GM12878 (cell line): ENCODE results near the gene PRKRIP1. TPM values are rescaled to one million over a fixed set of nuclear protein-coding genes. Genes with fewer than 3 reads are reported as not detected.
A peak's percentile ranks its signal among the peaks of the same experiment; 100 is the strongest.

ENCODE experiments used
- BHLHE40 ChIP-seq, 2 experiments: fragments of 450-650 bp in 1 of 2; IDR thresholded peaks; 2 replicates each; pipeline ENCODE4 v1.6.1; 2011 to 2017; ENCODE audit warnings: low read depth in 2 of 2, borderline replicate concordance in 1 of 2, improper control_type of control experiment in 1 of 2, low read length in 1 of 2, mild to moderate bottlenecking in 1 of 2
- DPF2 ChIP-seq: fragments of 450-650 bp; IDR thresholded peaks from 2 replicates; pipeline ENCODE4 v1.6.1; 2017; ENCODE audit warnings: mild to moderate bottlenecking
- EGR1 ChIP-seq, 2 experiments: IDR thresholded peaks; 1 replicate in 1 of 2; 2 replicates in 1 of 2; pipeline ENCODE4 v1.6.1; 2011 to 2012; ENCODE audit warnings: low read depth in 2 of 2, low read length in 2 of 2, borderline replicate concordance in 1 of 2, mild to moderate bottlenecking in 1 of 2, moderate library complexity in 1 of 2
- HDAC2 ChIP-seq: fragments of 200-600 bp; sonication (generic); IDR thresholded peaks from 2 replicates; pipeline ENCODE4 v1.6.1; 2017
- HDAC6 ChIP-seq: fragments of 200-600 bp; sonication (generic); IDR thresholded peaks from one replicate; pipeline ENCODE4 v1.8.0; 2017; ENCODE audit warnings: antibody characterized with exemption; ENCODE audit not compliant: unreplicated experiment
- HDGF ChIP-seq: fragments of 450-650 bp; IDR thresholded peaks from 2 replicates; pipeline ENCODE4 v1.6.1; 2016; ENCODE audit warnings: antibody characterized with exemption
- IRF4 ChIP-seq: IDR thresholded peaks from 2 replicates; pipeline ENCODE4 v1.6.1; 2011; ENCODE audit warnings: low read depth, low read length
- JUNB ChIP-seq: IDR thresholded peaks from 2 replicates; pipeline ENCODE4 v1.6.1; 2016; ENCODE audit warnings: antibody characterized with exemption, mild to moderate bottlenecking
- MEF2B ChIP-seq: fragments of 450-650 bp; IDR thresholded peaks from 2 replicates; pipeline ENCODE4 v1.6.1; 2018; ENCODE audit warnings: mild to moderate bottlenecking, moderate library complexity; ENCODE audit not compliant: partially characterized antibody, poor library complexity, severe bottlenecking
- MTA3 ChIP-seq: IDR thresholded peaks from 2 replicates; pipeline ENCODE4 v1.6.1; 2012; ENCODE audit warnings: low read length, inconsistent platforms, borderline replicate concordance
- NBN ChIP-seq: fragments of 450-650 bp; IDR thresholded peaks from 2 replicates; pipeline ENCODE4 v1.6.1; 2016
- NR2C1 ChIP-seq: fragments of 450-650 bp; IDR thresholded peaks from 2 replicates; pipeline ENCODE4 v1.6.1; 2017; ENCODE audit warnings: antibody characterized with exemption, mild to moderate bottlenecking, moderate library complexity
- NR2C2 ChIP-seq: IDR thresholded peaks from 2 replicates; pipeline ENCODE4 v1.6.1; 2011; ENCODE audit warnings: borderline replicate concordance, low read depth; ENCODE audit not compliant: control insufficient read depth, insufficient read length
- SMAD5 ChIP-seq: IDR thresholded peaks from 2 replicates; pipeline ENCODE4 v1.6.1; 2016; ENCODE audit warnings: antibody characterized with exemption, low read depth
- SP1 ChIP-seq: IDR thresholded peaks from one replicate; pipeline ENCODE4 v1.6.1; 2011; ENCODE audit warnings: low read depth, low read length
- SREBF2 ChIP-seq: IDR thresholded peaks from 2 replicates; pipeline ENCODE4 v1.6.1; 2012; ENCODE audit warnings: mild to moderate bottlenecking, low read length
- STAT3 ChIP-seq: IDR thresholded peaks from 2 replicates; pipeline ENCODE4 v1.6.1; 2011; ENCODE audit warnings: low read depth, low read length, improper control_type of control experiment
- TBL1XR1 ChIP-seq: IDR thresholded peaks from 2 replicates; pipeline ENCODE4 v1.6.1; 2012; ENCODE audit warnings: low read depth, low read length, improper control_type of control experiment
- ZNF622 ChIP-seq: fragments of 450-650 bp; IDR thresholded peaks from 2 replicates; pipeline ENCODE4 v1.6.1; 2017; ENCODE audit warnings: mild to moderate bottlenecking, inconsistent platforms
- polyA plus RNA-seq, 11 experiments: library from polyadenylated mRNA; depleted of rRNA in 4 of 11; unstranded in 6 of 11; stranded (reverse) in 5 of 11; fragments of >200 nt; fragmentation: Nextera tagmentation in 4 of 11; fragmentation: Illumina TruSeq in 1 of 11; extraction: Ambion mirVana in 4 of 11; extraction: Trizol in 1 of 11; gene quantifications; 1 replicate in 1 of 11; 2 replicates in 10 of 11; pipeline versions ENCODE4 v1.2.1 to v1.2.3, GENCODE V29; 2011 to 2016; ENCODE audit warnings: inconsistent platforms in 2 of 11, missing spikeins in 2 of 11, low read depth in 1 of 11
- total RNA-seq, 4 experiments: library from RNA; depleted of rRNA in 3 of 4; stranded (reverse); fragments of >200 nt in 3 of 4; fragmentation: Illumina TruSeq in 1 of 4; extraction: Trizol in 1 of 4; gene quantifications; 2 replicates each; pipeline versions ENCODE4 v1.2.1 to v1.2.3, GENCODE V29; 2013 to 2021
- TF ChIP-seq, protein P1 (sequence below): fragments of 450-650 bp; IDR thresholded peaks from 2 replicates; pipeline ENCODE4 v1.6.1; 2018; ENCODE audit warnings: mild to moderate bottlenecking, low read depth, moderate library complexity; ENCODE audit not compliant: partially characterized antibody
- TF ChIP-seq, protein P2 (sequence below), 3 experiments: IDR thresholded peaks in 2 of 3; conservative IDR thresholded peaks in 1 of 3; 2 replicates each; pipeline ENCODE4 v1.5.1; 2011; ENCODE audit warnings: low read depth in 3 of 3, low read length in 3 of 3, mild to moderate bottlenecking in 3 of 3, control low read depth in 2 of 3, moderate library complexity in 2 of 3, inconsistent platforms in 1 of 3, mixed read lengths in 1 of 3; ENCODE audit not compliant: control insufficient read depth in 2 of 3, insufficient read depth in 1 of 3; ENCODE audit errors: extremely low read depth in 1 of 3
- TF ChIP-seq, protein P3 (sequence below): fragments of 450-650 bp; IDR thresholded peaks from 2 replicates; pipeline ENCODE4 v1.6.1; 2014; ENCODE audit warnings: mild to moderate bottlenecking
- TF ChIP-seq, protein P4 (sequence below): fragments of 450-650 bp; IDR thresholded peaks from 2 replicates; pipeline ENCODE4 v1.6.1; 2017; ENCODE audit warnings: antibody characterized with exemption, mild to moderate bottlenecking, moderate library complexity

The PRKRIP1 gene
- total and polyA plus RNA-seq, 10 of the 15 experiments (the other 5 are each of a cell fraction or from before 2014, with no cell fraction given) = 17.0 to 38.4 (median 25.5) TPM

DNA sequence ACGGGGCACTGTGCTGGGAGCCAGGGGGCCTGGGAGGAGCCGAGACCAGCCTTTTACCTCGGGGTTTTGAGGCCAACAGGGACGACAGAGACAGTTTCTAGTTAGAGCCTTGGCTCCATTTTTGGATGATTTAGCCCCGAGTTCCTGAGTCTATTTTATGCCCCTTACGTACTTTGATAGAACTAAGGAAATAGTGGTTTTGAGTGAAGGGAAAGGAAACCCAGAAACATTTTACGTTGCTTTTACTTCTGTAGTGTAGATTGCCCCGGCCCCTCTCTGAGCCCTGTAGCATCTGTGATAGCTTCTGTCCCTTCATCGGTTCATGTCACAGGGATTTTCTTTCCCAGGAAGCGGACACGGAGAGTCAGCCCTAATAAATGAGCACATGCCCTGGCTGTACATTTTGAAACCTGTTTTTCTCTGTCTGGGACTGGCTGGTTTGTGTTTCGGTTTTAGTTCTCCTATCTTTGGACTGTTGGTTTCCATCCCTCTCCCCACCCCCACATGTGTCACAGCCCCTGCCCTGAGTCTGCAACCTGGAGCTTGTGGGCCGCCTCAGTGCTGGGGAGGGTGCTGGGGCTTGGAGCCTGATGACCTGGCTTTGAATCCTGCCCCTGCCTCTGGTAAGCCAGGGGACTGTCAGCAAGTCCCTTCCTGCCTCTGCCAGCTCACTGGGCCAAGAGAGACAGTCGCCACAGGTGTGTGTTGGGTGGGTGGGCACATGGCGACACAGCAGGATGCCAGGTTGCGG is 30.3 kb downstream of the PRKRIP1 start (continued):
- no peak for TF ChIP-seq NR2C1
- no peak for TF ChIP-seq HDAC2
- no peak for TF ChIP-seq STAT3
- no peak for TF ChIP-seq HDAC6
- 0 out of 2 replicates have a peak, but pooled peaks have one; percentile 20 for TF ChIP-seq DPF2
- TF ChIP-seq, protein P1, sequence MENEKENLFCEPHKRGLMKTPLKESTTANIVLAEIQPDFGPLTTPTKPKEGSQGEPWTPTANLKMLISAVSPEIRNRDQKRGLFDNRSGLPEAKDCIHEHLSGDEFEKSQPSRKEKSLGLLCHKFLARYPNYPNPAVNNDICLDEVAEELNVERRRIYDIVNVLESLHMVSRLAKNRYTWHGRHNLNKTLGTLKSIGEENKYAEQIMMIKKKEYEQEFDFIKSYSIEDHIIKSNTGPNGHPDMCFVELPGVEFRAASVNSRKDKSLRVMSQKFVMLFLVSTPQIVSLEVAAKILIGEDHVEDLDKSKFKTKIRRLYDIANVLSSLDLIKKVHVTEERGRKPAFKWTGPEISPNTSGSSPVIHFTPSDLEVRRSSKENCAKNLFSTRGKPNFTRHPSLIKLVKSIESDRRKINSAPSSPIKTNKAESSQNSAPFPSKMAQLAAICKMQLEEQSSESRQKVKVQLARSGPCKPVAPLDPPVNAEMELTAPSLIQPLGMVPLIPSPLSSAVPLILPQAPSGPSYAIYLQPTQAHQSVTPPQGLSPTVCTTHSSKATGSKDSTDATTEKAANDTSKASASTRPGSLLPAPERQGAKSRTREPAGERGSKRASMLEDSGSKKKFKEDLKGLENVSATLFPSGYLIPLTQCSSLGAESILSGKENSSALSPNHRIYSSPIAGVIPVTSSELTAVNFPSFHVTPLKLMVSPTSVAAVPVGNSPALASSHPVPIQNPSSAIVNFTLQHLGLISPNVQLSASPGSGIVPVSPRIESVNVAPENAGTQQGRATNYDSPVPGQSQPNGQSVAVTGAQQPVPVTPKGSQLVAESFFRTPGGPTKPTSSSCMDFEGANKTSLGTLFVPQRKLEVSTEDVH = no peak
- peak; percentile 73 for TF ChIP-seq SP1
- TF ChIP-seq NBN = peak; percentile 50; the same call in 1 of the 2 replicates
- peak; percentile 58; the same call in 1 of the 2 replicates for TF ChIP-seq TBL1XR1
- TF ChIP-seq BHLHE40 (IDR thresholded peaks at IDR 0.05; ENCODE audit: borderline replicate concordance in 1 of 2, low read depth in 2 of 2, low read length in 1 of 2) = peak; percentile 67 to 70
- TF ChIP-seq MTA3 = no peak
- TF ChIP-seq SMAD5 = peak; percentile 16; the same call in 1 of the 2 replicates
- peak; percentile 47 for TF ChIP-seq MEF2B
- peak; percentile 82 for TF ChIP-seq IRF4
- TF ChIP-seq, protein P2, sequence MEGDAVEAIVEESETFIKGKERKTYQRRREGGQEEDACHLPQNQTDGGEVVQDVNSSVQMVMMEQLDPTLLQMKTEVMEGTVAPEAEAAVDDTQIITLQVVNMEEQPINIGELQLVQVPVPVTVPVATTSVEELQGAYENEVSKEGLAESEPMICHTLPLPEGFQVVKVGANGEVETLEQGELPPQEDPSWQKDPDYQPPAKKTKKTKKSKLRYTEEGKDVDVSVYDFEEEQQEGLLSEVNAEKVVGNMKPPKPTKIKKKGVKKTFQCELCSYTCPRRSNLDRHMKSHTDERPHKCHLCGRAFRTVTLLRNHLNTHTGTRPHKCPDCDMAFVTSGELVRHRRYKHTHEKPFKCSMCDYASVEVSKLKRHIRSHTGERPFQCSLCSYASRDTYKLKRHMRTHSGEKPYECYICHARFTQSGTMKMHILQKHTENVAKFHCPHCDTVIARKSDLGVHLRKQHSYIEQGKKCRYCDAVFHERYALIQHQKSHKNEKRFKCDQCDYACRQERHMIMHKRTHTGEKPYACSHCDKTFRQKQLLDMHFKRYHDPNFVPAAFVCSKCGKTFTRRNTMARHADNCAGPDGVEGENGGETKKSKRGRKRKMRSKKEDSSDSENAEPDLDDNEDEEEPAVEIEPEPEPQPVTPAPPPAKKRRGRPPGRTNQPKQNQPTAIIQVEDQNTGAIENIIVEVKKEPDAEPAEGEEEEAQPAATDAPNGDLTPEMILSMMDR (IDR thresholded peaks at IDR 0.05 in 2 of 3, conservative IDR thresholded peaks at IDR 0.05 in 1 of 3; ENCODE audit: control insufficient read depth in 2 of 3, extremely low read depth in 1 of 3, insufficient read depth in 1 of 3, low read depth in 3 of 3, low read length in 3 of 3) = no peak
- TF ChIP-seq SREBF2 = no peak
- TF ChIP-seq, protein P3, sequence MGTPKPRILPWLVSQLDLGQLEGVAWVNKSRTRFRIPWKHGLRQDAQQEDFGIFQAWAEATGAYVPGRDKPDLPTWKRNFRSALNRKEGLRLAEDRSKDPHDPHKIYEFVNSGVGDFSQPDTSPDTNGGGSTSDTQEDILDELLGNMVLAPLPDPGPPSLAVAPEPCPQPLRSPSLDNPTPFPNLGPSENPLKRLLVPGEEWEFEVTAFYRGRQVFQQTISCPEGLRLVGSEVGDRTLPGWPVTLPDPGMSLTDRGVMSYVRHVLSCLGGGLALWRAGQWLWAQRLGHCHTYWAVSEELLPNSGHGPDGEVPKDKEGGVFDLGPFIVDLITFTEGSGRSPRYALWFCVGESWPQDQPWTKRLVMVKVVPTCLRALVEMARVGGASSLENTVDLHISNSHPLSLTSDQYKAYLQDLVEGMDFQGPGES = no peak
- TF ChIP-seq ZNF622 = no peak
- peak; percentile 98 for TF ChIP-seq HDGF
- no peak for TF ChIP-seq NR2C2
- TF ChIP-seq EGR1 (IDR thresholded peaks at IDR 0.05; ENCODE audit: borderline replicate concordance in 1 of 2, low read depth in 2 of 2, low read length in 2 of 2) = peak in 1 of 2 experiments; percentile 69; a peak in 2 of 3 replicates
- TF ChIP-seq, protein P4, sequence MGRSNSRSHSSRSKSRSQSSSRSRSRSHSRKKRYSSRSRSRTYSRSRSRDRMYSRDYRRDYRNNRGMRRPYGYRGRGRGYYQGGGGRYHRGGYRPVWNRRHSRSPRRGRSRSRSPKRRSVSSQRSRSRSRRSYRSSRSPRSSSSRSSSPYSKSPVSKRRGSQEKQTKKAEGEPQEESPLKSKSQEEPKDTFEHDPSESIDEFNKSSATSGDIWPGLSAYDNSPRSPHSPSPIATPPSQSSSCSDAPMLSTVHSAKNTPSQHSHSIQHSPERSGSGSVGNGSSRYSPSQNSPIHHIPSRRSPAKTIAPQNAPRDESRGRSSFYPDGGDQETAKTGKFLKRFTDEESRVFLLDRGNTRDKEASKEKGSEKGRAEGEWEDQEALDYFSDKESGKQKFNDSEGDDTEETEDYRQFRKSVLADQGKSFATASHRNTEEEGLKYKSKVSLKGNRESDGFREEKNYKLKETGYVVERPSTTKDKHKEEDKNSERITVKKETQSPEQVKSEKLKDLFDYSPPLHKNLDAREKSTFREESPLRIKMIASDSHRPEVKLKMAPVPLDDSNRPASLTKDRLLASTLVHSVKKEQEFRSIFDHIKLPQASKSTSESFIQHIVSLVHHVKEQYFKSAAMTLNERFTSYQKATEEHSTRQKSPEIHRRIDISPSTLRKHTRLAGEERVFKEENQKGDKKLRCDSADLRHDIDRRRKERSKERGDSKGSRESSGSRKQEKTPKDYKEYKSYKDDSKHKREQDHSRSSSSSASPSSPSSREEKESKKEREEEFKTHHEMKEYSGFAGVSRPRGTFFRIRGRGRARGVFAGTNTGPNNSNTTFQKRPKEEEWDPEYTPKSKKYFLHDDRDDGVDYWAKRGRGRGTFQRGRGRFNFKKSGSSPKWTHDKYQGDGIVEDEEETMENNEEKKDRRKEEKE = no peak
- no peak for TF ChIP-seq JUNB
